Vagina (tissue), 2 donors: Measurements from ENCODE around the gene PSMD11.

ENCODE experiments used
- POLR2A ChIP-seq, 2 donors: fragments of 450-650 bp; IDR thresholded peaks; one replicate each; pipeline ENCODE4 v1.6.1; 2017; ENCODE audit warnings: antibody characterized with exemption in 2 of 2, mild to moderate bottlenecking in 2 of 2, moderate library complexity in 2 of 2
- TF ChIP-seq, protein P1 (sequence below), 3 experiments: fragments of 450-650 bp in 2 of 3; fragments of 200-600 bp in 1 of 3; sonication (generic) in 1 of 3; IDR thresholded peaks; one replicate each; pipeline ENCODE4 v1.5.1; 2017 to 2019; ENCODE audit warnings: antibody characterized with exemption in 3 of 3, mild to moderate bottlenecking in 2 of 3, moderate library complexity in 2 of 3

DNA sequence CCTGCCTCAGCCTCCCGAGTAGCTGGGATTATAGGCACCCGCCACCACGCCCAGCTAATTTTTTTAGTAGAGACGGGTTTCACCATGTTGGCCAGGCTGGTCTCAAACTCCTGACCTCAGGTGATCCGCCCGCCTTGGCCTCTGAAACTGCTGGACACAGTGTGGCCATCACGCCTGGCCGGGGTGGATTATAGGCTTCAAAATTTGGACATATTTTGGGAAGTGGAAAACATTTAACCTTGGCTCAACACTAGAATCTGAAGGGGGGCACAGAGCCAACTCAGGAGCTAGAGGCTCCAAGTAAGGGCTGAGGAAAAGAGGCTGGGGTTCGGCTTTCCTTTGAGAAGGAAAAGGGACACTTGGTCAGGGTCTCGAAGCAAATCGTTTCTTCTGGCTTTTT lies 40.3 kb downstream of the PSMD11 start:
- TF ChIP-seq, protein P1, sequence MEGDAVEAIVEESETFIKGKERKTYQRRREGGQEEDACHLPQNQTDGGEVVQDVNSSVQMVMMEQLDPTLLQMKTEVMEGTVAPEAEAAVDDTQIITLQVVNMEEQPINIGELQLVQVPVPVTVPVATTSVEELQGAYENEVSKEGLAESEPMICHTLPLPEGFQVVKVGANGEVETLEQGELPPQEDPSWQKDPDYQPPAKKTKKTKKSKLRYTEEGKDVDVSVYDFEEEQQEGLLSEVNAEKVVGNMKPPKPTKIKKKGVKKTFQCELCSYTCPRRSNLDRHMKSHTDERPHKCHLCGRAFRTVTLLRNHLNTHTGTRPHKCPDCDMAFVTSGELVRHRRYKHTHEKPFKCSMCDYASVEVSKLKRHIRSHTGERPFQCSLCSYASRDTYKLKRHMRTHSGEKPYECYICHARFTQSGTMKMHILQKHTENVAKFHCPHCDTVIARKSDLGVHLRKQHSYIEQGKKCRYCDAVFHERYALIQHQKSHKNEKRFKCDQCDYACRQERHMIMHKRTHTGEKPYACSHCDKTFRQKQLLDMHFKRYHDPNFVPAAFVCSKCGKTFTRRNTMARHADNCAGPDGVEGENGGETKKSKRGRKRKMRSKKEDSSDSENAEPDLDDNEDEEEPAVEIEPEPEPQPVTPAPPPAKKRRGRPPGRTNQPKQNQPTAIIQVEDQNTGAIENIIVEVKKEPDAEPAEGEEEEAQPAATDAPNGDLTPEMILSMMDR (IDR thresholded peaks at IDR 0.05): no peak
- no peak for TF ChIP-seq POLR2A (IDR thresholded peaks at IDR 0.05)
